Endothelial cell of umbilical vein (primary cell): ENCODE results near the gene LRP2. TPM values are rescaled to one million over a fixed set of nuclear protein-coding genes. Genes with fewer than 3 reads are reported as not detected.

Source experiments
- BruUV-seq: library from RNA; stranded (reverse); fragments of 400-500 nt; replicated peaks from 2 replicates; lab custom pipeline; 2021; lab: Mats Ljungman, UMichigan
- CTCF ChIA-PET: fragments of 300-600, 350-600 bp; sonication (Branson Sonifier 250); formaldehyde crosslinking; loops from one replicate; lab custom pipeline; 2021; ENCODE audit warnings: antibody characterized with exemption, inconsistent platforms; lab: Charles Lee
- POLR2A ChIA-PET: fragments of 300-600, 350-600 bp; sonication (Branson Sonifier 250); formaldehyde crosslinking; loops from one replicate; lab custom pipeline; 2021; ENCODE audit warnings: antibody characterized with exemption, inconsistent platforms; lab: Charles Lee
- DNase-seq: peaks from one replicate; pipeline ENCODE4 v3.0.0-alpha.2; 2011; ENCODE audit warnings: low read depth, low spot score
- FAIRE-seq: peaks from 2 replicates; lab custom pipeline; 2011; peaks lifted over from hg19 to GRCh38; lab: Jason Lieb, UNC
- H2AFZ ChIP-seq: 2 replicates; pipeline ENCODE4 v1.6.0; 2012; ENCODE audit warnings: low read depth, low read length, control low read depth, inconsistent platforms
- H3K27ac ChIP-seq: 2 replicates; pipeline ENCODE4 v1.5.1; 2011; ENCODE audit warnings: low read depth, mild to moderate bottlenecking, control low read depth, low read length, moderate library complexity; ENCODE audit not compliant: insufficient read depth
- H3K27me3 ChIP-seq, 2 experiments: 2 replicates each; pipeline versions ENCODE4 v1.6.0 to v1.6.1; 2011; ENCODE audit warnings: low read length in 2 of 2, mixed read lengths in 1 of 2; ENCODE audit not compliant: control insufficient read depth in 2 of 2, insufficient read depth in 2 of 2
- H3K36me3 ChIP-seq, 2 experiments: 2 replicates in 1 of 2; 3 replicates in 1 of 2; pipeline ENCODE4 v1.5.1; 2011; ENCODE audit warnings: low read length in 2 of 2, mild to moderate bottlenecking in 1 of 2, moderate library complexity in 1 of 2; ENCODE audit not compliant: control insufficient read depth in 2 of 2, insufficient read depth in 2 of 2; ENCODE audit errors: extremely low read depth in 1 of 2
- H3K4me1 ChIP-seq: 3 replicates; pipeline ENCODE4 v1.5.1; 2011; ENCODE audit warnings: mild to moderate bottlenecking, low read length; ENCODE audit not compliant: control insufficient read depth, insufficient read depth; ENCODE audit errors: extremely low read depth
- H3K4me2 ChIP-seq: 2 replicates; pipeline ENCODE4 v1.6.1; 2011; ENCODE audit warnings: low read length, control low read depth, mixed read lengths; ENCODE audit not compliant: insufficient read depth
- H3K4me3 ChIP-seq, 3 experiments: fragments of 200-600 bp in 1 of 3; sonication (generic), shearing (Covaris generic) in 1 of 3; replicated peaks in 1 of 3; 2 replicates each; pipeline ENCODE4 v1.5.1; 2011 to 2016; ENCODE audit warnings: control low read depth in 3 of 3, low read length in 3 of 3, mild to moderate bottlenecking in 2 of 3, inconsistent platforms in 1 of 3, low read depth in 1 of 3, moderate library complexity in 1 of 3; ENCODE audit not compliant: insufficient read depth in 1 of 3
- H3K79me2 ChIP-seq: 2 replicates; pipeline ENCODE4 v1.6.0; 2012; ENCODE audit warnings: low read length, inconsistent platforms; ENCODE audit not compliant: control insufficient read depth, insufficient read depth
- H3K9ac ChIP-seq: replicated peaks from 2 replicates; pipeline ENCODE3; 2011; ENCODE audit warnings: low read length, control low read depth; ENCODE audit not compliant: insufficient read depth; ENCODE audit errors: extremely low read depth
- H3K9me1 ChIP-seq: replicated peaks from 3 replicates; pipeline ENCODE4 v1.6.0; 2011; ENCODE audit warnings: mild to moderate bottlenecking, low read length; ENCODE audit not compliant: control insufficient read depth, insufficient read depth; ENCODE audit errors: extremely low read depth
- H3K9me3 ChIP-seq: replicated peaks from 2 replicates; pipeline ENCODE4 v1.5.1; 2012; ENCODE audit warnings: low read length, inconsistent platforms; ENCODE audit not compliant: control insufficient read depth, insufficient read depth
- H4K20me1 ChIP-seq: replicated peaks from 2 replicates; pipeline ENCODE3; 2011; ENCODE audit warnings: mild to moderate bottlenecking, low read length; ENCODE audit not compliant: control insufficient read depth, insufficient read depth; ENCODE audit errors: extremely low read depth
- EZH2 ChIP-seq: IDR thresholded peaks from 2 replicates; pipeline ENCODE4 v1.6.1; 2012; ENCODE audit warnings: borderline replicate concordance, low read depth, mild to moderate bottlenecking, moderate library complexity, low read length, inconsistent platforms; ENCODE audit not compliant: severe bottlenecking
- FOS ChIP-seq: IDR thresholded peaks from 2 replicates; pipeline ENCODE4 v1.6.1; 2011; ENCODE audit warnings: mild to moderate bottlenecking, low read length, moderate library complexity, borderline replicate concordance; ENCODE audit not compliant: insufficient read depth
- GATA2 ChIP-seq: IDR thresholded peaks from 2 replicates; pipeline ENCODE4 v1.7.0; 2011; ENCODE audit warnings: low read depth, mild to moderate bottlenecking, moderate library complexity, mixed read lengths, low read length; ENCODE audit not compliant: insufficient read length, insufficient read depth
- JUN ChIP-seq: IDR thresholded peaks from 2 replicates; pipeline ENCODE4 v1.6.1; 2011; ENCODE audit warnings: borderline replicate concordance, low read depth; ENCODE audit not compliant: insufficient read length, insufficient read depth
- MYC ChIP-seq: IDR thresholded peaks from one replicate; pipeline ENCODE4 v1.6.1; 2011; ENCODE audit warnings: mild to moderate bottlenecking, low read depth, low read length
- POLR2A ChIP-seq: IDR thresholded peaks from 2 replicates; pipeline ENCODE4 v1.6.1; 2012; ENCODE audit warnings: low read depth, mild to moderate bottlenecking, control low read depth, low read length
- POLR2AphosphoS5 ChIP-seq: IDR thresholded peaks from 2 replicates; pipeline ENCODE4 v1.6.1; 2012; ENCODE audit warnings: low read depth, mild to moderate bottlenecking, control low read depth, low read length, moderate library complexity; ENCODE audit not compliant: insufficient read depth
- dilution Hi-C: fragments of 300-500 bp; cut with MboI; formaldehyde crosslinking; loops from one replicate; pipeline ENCODE4 v1.15.0; 2019; ENCODE audit warnings: low sequenced_read_pairs; ENCODE audit not compliant: extremely low pct_ligation_motif_present
- intact Hi-C: fragments of 100-400 bp; cut with micrococcal nuclease; formaldehyde crosslinking; loops from one replicate; pipeline ENCODE4 v1.10.0; 2022
- polyA plus RNA-seq, 4 experiments: library from polyadenylated mRNA; depleted of rRNA in 3 of 4; stranded (reverse) in 3 of 4; unstranded in 1 of 4; fragments of >200 nt; gene quantifications; 2 replicates each; pipeline versions ENCODE4 v1.2.1 to v1.2.3, GENCODE V29; 2011 to 2012; ENCODE audit warnings: missing spikeins in 1 of 4
- total RNA-seq: library from RNA; stranded (reverse); gene quantifications from 2 replicates; pipeline ENCODE4 v1.2.3, GENCODE V29; 2021
- TF ChIP-seq, protein P1 (sequence below), 2 donors: IDR thresholded peaks; 1 replicate in 1 of 2; 2 replicates in 1 of 2; pipeline ENCODE4 v1.5.1; 2011; ENCODE audit warnings: low read length in 2 of 2, mild to moderate bottlenecking in 2 of 2, moderate library complexity in 2 of 2, control low read depth in 1 of 2, inconsistent platforms in 1 of 2, low read depth in 1 of 2; ENCODE audit not compliant: insufficient read depth in 1 of 2; ENCODE audit errors: extremely low read depth in 1 of 2
- TF ChIP-seq, protein P2 (sequence below): IDR thresholded peaks from 2 replicates; pipeline ENCODE4 v1.6.1; 2011; ENCODE audit not compliant: insufficient read depth, insufficient read length

The LRP2 gene
- total and polyA plus RNA-seq, 2 donors (not counting 3 experiments of a cell fraction or from before 2014, with no cell fraction given) = not detected

DNA sequence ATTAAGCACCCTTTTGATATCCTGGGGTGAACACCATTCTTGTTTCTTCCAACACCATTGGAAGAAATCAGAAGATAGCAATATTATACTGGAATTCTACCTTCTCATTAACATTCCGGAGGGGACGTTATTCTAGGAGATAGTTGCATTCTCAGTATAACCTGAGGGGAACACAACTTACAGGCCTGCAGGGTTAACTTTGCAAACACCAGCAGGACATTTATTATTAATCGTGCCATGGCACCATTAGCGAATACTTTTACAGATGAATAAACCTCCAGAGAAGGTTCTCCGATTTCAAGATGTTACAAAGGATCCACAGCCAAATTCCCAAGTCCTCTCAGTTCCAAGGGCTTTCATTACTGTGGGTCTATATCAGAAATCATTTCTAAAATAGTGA is 184.0 kb downstream of the LRP2 start:
- H2AFZ ChIP-seq = no peak overlapping the region
- no peaks in the 10 kb centered on the region for H3K36me3 ChIP-seq
- intact Hi-C loops (no loop called here), dilution Hi-C loops (no loop called here)
- DNase-seq (no peak), FAIRE-seq (no peak)
- ChIA-PET POLR2A (no interaction called here), CTCF (no interaction called here)
- no peak overlapping the region for H3K4me2 ChIP-seq
- peaks cover 4 to 5% of the 10 kb centered on the region in 2 experiments for H3K27me3 ChIP-seq
- H3K4me3 ChIP-seq = no peak overlapping the region
- H3K27ac ChIP-seq = no peak overlapping the region
- H3K9me3 ChIP-seq = no peaks in the 10 kb centered on the region
- TF ChIP-seq, protein P1, sequence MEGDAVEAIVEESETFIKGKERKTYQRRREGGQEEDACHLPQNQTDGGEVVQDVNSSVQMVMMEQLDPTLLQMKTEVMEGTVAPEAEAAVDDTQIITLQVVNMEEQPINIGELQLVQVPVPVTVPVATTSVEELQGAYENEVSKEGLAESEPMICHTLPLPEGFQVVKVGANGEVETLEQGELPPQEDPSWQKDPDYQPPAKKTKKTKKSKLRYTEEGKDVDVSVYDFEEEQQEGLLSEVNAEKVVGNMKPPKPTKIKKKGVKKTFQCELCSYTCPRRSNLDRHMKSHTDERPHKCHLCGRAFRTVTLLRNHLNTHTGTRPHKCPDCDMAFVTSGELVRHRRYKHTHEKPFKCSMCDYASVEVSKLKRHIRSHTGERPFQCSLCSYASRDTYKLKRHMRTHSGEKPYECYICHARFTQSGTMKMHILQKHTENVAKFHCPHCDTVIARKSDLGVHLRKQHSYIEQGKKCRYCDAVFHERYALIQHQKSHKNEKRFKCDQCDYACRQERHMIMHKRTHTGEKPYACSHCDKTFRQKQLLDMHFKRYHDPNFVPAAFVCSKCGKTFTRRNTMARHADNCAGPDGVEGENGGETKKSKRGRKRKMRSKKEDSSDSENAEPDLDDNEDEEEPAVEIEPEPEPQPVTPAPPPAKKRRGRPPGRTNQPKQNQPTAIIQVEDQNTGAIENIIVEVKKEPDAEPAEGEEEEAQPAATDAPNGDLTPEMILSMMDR (IDR thresholded peaks at IDR 0.05; ENCODE audit: extremely low read depth in 1 of 2, insufficient read depth in 1 of 2, low read depth in 1 of 2, low read length in 2 of 2) = no peak
- TF ChIP-seq POLR2A = no peak
- no peak for TF ChIP-seq POLR2AphosphoS5
- no peak for TF ChIP-seq FOS
- no peak for TF ChIP-seq EZH2
- TF ChIP-seq JUN = no peak
- no peak for TF ChIP-seq GATA2
- TF ChIP-seq, protein P2, sequence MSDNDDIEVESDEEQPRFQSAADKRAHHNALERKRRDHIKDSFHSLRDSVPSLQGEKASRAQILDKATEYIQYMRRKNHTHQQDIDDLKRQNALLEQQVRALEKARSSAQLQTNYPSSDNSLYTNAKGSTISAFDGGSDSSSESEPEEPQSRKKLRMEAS = no peak
- TF ChIP-seq MYC = no peak
- BruUV-seq = no TSS peak
- H4K20me1 ChIP-seq = no peaks in the 10 kb centered on the region
- no peaks in the 10 kb centered on the region for H3K79me2 ChIP-seq
- no peak overlapping the region for H3K9ac ChIP-seq
- H3K4me1 ChIP-seq = peaks cover 2% of the 10 kb centered on the region
- no peaks in the 10 kb centered on the region for H3K9me1 ChIP-seq
